HG02840 (cell line): ENCODE results near the gene DNAJA4.

ENCODE experiments used
- ATAC-seq: cut with Tn5 transposase; IDR thresholded peaks from one replicate; pipeline ENCODE4 v1.9.1; 2021; ENCODE audit warnings: mild to moderate bottlenecking, moderate library complexity, moderate number of reproducible peaks; ENCODE audit not compliant: unreplicated experiment, low FRiP score

Gene DNAJA4

GRCh38 chr15:78264304-78265136 is at the start of gene DNAJA4:
Gene DNAJA4, plus strand, starts transcription at chr15:78264562. Its CDS starts 202 bp downstream, at chr15:78264764.
- ATAC-seq = no peak

DNA sequence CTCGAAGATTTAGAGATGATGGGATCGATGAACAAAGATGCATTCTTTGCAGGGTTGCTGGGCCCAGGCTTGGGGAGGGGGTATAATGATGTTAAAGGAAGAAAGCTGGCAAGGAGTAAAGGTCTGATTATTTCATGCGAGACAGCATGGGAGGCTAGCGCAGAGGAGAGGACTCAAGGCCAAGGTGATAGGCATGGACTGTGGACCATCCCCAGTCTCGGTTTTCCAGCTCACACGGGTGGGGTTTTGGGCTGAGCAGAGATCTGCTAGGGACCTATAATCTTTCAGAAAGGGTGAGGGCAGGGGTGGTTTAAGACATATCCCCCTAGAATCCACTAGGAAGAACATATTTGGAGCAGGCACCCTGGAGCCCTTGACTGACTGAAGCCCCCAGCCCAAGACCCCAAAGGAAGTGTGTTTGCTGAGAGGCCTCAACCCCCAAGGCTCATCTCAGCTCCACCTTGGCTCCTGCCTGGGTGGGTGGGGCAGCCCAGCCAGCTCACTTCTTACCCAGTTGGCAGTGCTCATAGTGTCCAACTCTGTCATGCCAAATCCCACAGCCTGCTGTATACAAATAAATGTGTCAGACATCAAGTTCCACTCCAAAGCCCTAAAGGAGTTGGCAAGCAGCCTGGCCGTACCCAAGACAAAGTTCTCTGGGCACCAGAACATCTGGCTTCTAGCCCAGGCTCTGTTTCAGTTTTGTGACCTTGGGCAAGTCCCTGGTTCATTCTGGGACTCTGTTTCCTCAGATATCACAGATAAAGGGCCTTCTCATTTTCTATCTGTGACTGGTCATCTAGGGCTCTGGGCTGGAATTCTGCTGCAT is 47.9 kb upstream of the DNAJA4 start:
- ATAC-seq = no peak

DNA sequence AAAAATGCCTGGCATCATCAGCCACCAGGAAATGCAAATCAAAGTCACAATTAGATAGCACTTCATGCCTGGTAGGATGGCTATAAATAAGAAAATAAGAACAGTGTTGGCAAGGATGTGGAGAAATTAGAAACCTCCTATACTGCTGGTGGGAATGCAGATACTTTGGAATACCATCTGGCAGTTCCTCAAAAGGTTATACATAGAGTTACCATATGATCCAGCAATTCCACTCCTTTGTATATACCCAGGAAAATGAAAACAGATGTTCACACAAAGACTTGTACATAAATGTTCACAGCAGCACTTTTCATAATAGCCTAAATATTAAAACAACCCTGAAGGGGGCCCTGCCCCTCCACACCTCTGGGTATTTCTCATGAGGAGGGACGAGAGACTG is 43.6 kb upstream of the DNAJA4 start:
- no peak for ATAC-seq

GRCh38 chr15:78222745-78223395 is 41.5 kb upstream of the DNAJA4 start:
- no peak for ATAC-seq

DNA sequence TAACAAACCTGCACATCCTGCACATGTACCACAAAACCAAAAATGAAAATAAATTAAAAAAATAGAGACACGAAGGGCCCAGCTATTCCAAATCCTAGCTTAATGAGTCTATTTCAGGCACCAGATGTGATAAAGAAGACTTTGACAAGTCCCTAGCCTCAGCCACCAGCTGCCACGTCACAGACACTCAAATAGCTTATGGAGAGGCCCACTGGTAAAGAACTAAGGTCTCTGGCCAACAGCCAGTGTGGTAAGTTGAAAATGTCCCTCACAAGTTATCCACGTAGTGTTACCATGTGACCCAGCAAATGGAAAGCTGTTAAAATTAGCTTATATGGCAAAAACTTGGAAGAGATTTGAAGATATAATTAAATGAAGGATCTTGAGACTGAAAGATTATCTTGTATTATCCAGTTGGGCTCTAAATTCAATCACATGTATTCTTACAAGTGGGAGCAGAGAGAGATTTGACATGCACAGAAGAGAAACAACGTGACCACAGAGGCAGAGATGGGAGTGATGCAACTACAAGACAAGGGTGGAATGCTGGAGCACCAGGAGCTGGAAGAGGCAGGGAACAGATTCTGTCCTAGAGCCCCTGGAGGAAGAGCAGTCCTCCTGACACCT is 40.9 kb upstream of the DNAJA4 start:
- ATAC-seq = no peak

DNA sequence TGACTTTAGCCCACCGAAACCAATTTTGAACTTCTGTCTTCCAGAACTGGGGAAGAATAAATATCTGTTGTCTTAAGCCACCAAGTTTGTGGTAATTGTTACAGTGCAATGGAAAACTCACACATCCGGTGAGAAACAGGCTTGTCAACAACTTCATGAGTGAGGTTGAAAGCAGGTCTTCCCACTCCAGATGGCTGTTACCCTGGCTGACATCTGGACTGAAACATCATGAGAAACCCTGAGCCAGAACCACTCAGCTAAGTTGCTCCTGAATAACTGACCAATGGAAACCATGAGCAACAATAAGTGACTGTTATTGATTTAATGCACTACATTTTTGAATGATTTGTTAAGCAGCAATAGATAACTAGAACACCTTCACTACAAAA is 40.3 kb upstream of the DNAJA4 start:
- no peak for ATAC-seq

- no peak for ATAC-seq
Observed at GRCh38 chr15:78225783-78226541, 38.4 kb upstream of the DNAJA4 start.

DNA sequence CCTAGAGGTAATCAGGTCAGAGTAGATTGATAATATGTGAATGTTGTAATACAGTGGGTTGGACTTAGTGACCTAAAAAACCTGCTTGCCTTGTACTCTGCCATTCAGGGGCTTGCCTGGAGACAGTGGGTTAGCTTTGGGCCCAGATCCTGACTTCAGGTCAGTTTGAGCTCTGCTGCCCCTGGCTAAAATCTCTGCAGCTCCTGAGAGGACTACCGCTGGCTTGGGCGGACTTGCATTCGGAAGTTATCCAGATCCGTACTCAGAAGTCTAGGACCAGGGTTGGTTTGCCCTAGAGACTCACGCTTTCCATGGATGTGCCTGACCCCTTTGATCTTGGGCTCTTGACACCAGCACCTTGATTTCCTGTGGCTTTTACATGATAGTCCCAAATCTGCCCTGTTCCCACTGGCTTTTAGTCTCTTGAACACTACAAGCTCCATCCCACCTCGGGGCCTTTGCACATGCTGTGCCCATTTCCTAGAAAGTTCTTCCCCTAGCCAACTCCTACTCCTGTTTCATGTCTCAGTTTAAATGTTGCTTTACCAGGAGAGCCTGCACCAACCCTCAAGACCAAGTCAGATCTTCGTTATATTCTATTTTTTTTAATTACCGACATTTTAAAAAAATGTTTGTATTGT is 35.9 kb upstream of the DNAJA4 start:
- ATAC-seq = no peak

GRCh38 chr15:78229431-78230406 is 34.6 kb upstream of the DNAJA4 start:
- ATAC-seq = no peak

- no peak for ATAC-seq
Observed at GRCh38 chr15:78232951-78233350, 31.4 kb upstream of the DNAJA4 start.

DNA sequence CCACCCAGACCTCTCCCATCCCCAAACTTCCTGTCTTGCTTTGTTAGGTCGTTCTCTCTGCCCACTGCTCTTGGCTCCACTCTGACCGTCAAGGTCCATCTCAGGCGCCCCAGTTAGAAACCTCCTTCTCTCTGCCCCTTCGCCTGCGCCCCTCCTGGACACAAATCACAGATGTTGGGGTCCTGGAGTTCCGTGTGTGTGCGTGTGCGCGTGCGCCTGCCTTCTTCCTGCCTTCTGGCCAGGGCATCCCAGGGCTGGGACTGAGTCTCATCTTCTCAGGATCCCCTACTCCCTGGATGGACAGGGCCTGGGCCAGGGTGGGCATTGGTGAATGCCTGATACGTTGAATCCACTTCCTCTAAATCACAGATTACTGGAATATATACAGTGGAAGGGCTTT is 30.9 kb upstream of the DNAJA4 start:
- ATAC-seq = no peak

- ATAC-seq = no peak
Observed at GRCh38 chr15:78234515-78235040, 29.8 kb upstream of the DNAJA4 start, which contains the start of gene ACSBG1. Gene ACSBG1, minus strand, starts transcription at chr15:78234565. Its CDS starts 64 bp downstream, at chr15:78234501.

- ATAC-seq = no peak
Observed at GRCh38 chr15:78236491-78236890, 27.9 kb upstream of the DNAJA4 start.

DNA sequence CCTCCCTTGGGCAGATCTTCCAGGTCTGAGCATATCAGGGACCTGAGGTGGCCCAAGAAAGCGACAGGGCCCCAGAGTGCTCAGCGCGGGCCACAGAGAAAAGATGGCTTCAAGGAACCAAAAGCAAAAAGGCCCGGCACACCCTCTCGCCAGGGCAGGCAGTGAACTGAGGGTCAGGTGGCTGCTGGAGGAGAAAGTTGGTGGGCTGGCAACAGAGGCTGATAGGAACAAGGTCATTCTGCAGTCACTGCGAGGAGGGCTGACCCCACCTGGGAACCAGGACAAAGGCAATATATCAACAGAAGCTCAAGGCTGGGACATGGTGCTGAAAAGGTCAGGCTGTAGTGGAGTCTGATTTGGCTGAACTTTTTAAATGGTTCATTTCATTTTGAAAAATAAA is 27.2 kb upstream of the DNAJA4 start:
- ATAC-seq = no peak

DNA sequence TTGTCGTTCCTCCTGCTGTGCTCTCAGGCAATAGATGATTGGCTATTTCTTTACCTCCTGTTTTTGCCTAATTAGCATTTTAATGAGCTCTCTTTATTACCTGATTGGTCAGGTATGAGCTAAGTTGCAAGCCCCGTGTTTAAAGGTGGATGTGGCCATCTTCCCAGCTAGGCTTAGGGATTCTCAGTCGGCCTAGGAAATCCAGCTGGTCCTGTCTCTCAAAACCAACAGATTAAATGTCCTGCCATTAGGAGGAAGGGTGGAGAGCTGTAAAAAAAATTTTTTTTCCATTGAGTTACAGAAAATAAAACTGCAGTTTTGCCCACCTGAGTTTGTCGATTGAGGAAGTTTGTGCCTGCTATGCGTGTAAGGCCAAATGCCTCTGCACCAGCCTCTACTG is 24.6 kb upstream of the DNAJA4 start:
- no peak for ATAC-seq

GRCh38 chr15:78241017-78241416 is 23.3 kb upstream of the DNAJA4 start:
- no peak for ATAC-seq

- ATAC-seq = no peak
Observed at GRCh38 chr15:78242128-78242527, 22.2 kb upstream of the DNAJA4 start.

DNA sequence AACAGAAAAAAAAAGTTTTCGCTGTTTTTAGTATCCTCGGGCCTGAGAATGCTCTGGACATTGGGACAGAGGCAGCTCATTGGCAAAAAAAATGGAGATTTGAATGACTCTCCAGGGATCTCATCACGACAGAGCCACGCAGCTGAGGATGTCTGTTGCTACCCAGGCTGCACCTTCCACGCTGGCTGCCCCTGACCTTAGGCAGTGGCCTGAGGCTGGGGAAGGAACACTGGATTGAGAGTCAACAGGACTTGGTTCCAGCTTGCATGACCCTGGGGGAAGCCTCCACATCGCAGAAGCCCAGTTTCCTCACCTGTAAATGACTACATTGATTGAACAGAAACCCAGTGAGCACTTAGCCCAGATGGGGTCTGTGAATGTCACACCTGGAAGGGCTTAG is 21.3 kb upstream of the DNAJA4 start:
- no peak for ATAC-seq
